HCT116 (cell line): Measurements from ENCODE around the gene ZNF148. TPM values are rescaled to one million over a fixed set of nuclear protein-coding genes. Genes with fewer than 3 reads are reported as not detected.

Source experiments
- ATAC-seq: fragments of 200-7000 bp; cut with Tn5 transposase; 2 replicates; pipeline ENCODE4 v1.9.1; 2020; ENCODE audit warnings: mild to moderate bottlenecking, moderate library complexity
- BruUV-seq: library from RNA; stranded (reverse); fragments of 400-500 nt; replicated peaks from 2 replicates; lab custom pipeline; 2021; lab: Mats Ljungman, UMichigan
- CTCF ChIA-PET: fragments of 300-600 bp; sonication (Branson Sonifier 250); formaldehyde crosslinking; loops from one replicate; lab custom pipeline; 2021; ENCODE audit warnings: antibody characterized with exemption; lab: Charles Lee
- POLR2A ChIA-PET: fragments of 300-600, 350-600 bp; sonication (Branson Sonifier 250); formaldehyde crosslinking; loops from one replicate; lab custom pipeline; 2021; ENCODE audit warnings: antibody characterized with exemption; lab: Charles Lee
- RAD21 ChIA-PET, 2 experiments: fragments of 300-600 bp; sonication (Branson Sonifier 250); formaldehyde crosslinking; loops; one replicate each; lab custom pipeline; 2023; ENCODE audit warnings: low total read pairs in 2 of 2; ENCODE audit not compliant: uncharacterized antibody in 2 of 2, unreplicated experiment in 2 of 2, low non-redundant PET in 1 of 2; lab: Charles Lee
- DNase-seq: peaks from one replicate; pipeline ENCODE4 v3.0.0-alpha.2; 2010; ENCODE audit warnings: low read depth, low spot score
- H2AFZ ChIP-seq: fragments of 200-600 bp; shearing (Covaris generic), sonication (generic); 2 replicates; pipeline ENCODE4 v1.6.1; 2017; ENCODE audit warnings: low read depth, mixed run types, mixed read lengths, antibody characterized with exemption, low read length; ENCODE audit not compliant: poor library complexity, severe bottlenecking
- H3K27ac ChIP-seq: 2 replicates; pipeline ENCODE4 v1.5.1; 2012; ENCODE audit warnings: low read depth, low read length
- H3K27me3 ChIP-seq: fragments of 200-600 bp; sonication (generic); 2 replicates; pipeline ENCODE4 v1.6.1; 2016; ENCODE audit warnings: mixed run types, low read length, mixed read lengths; ENCODE audit not compliant: insufficient read depth
- H3K36me3 ChIP-seq, 2 experiments: fragments of 200-500 bp in 1 of 2; fragments of 200-600 bp in 1 of 2; sonication (Bioruptor generic) in 1 of 2; sonication (generic) in 1 of 2; 2 replicates each; pipeline versions ENCODE4 v1.5.1 to v1.6.1; 2014 to 2016; ENCODE audit warnings: low read length in 2 of 2, inconsistent platforms in 1 of 2, mixed read lengths in 1 of 2, mixed run types in 1 of 2; ENCODE audit not compliant: insufficient read depth in 2 of 2, control insufficient read depth in 1 of 2
- H3K4me1 ChIP-seq, 2 experiments: fragments of 200-600 bp in 1 of 2; sonication (generic) in 1 of 2; 2 replicates each; pipeline versions ENCODE4 v1.5.1 to v1.6.1; 2012 to 2017; ENCODE audit warnings: low read length in 2 of 2, inconsistent platforms in 1 of 2, mild to moderate bottlenecking in 1 of 2, mixed read lengths in 1 of 2, mixed run types in 1 of 2, moderate library complexity in 1 of 2; ENCODE audit not compliant: insufficient read depth in 2 of 2, control insufficient read depth in 1 of 2
- H3K4me2 ChIP-seq: fragments of 200-600 bp; sonication (generic); 2 replicates; pipeline ENCODE4 v1.6.1; 2017; ENCODE audit warnings: mixed run types, low read length, mixed read lengths
- H3K4me3 ChIP-seq, 2 experiments: fragments of 200-600 bp in 1 of 2; sonication (generic) in 1 of 2; replicated peaks in 1 of 2; 2 replicates each; pipeline ENCODE4 v1.5.1; 2011 to 2016; ENCODE audit warnings: low read length in 2 of 2, control low read depth in 1 of 2, low read depth in 1 of 2, mild to moderate bottlenecking in 1 of 2, mixed read lengths in 1 of 2, mixed run types in 1 of 2
- H3K79me2 ChIP-seq: fragments of 200-600 bp; sonication (generic); 2 replicates; pipeline ENCODE4 v1.6.1; 2017; ENCODE audit warnings: mild to moderate bottlenecking, mixed run types, low read length, moderate library complexity, mixed read lengths; ENCODE audit not compliant: insufficient read depth
- H3K9ac ChIP-seq: fragments of 200-600 bp; sonication (generic); 2 replicates; pipeline ENCODE4 v1.6.1; 2016; ENCODE audit warnings: low read length, mixed read lengths
- H3K9me2 ChIP-seq: fragments of 200-600 bp; sonication (generic), shearing (Covaris generic); 2 replicates; pipeline ENCODE4 v1.6.1; 2017; ENCODE audit warnings: mixed run types, mild to moderate bottlenecking, moderate library complexity; ENCODE audit not compliant: insufficient read depth
- H3K9me3 ChIP-seq, 2 experiments: fragments of 200-500 bp in 1 of 2; fragments of 200-600 bp in 1 of 2; sonication (Bioruptor generic) in 1 of 2; sonication (generic) in 1 of 2; 2 replicates each; pipeline ENCODE4 v1.6.1; 2014 to 2017; ENCODE audit warnings: low read length in 2 of 2, mixed read lengths in 2 of 2, inconsistent platforms in 1 of 2, low read depth in 1 of 2, mild to moderate bottlenecking in 1 of 2, mixed run types in 1 of 2, moderate library complexity in 1 of 2; ENCODE audit not compliant: control insufficient read depth in 1 of 2, insufficient read depth in 1 of 2
- H4K20me1 ChIP-seq: fragments of 200-600 bp; sonication (generic), shearing (Covaris generic); 2 replicates; pipeline ENCODE4 v1.6.1; 2017; ENCODE audit warnings: mixed run types, mild to moderate bottlenecking, moderate library complexity; ENCODE audit not compliant: insufficient read depth
- CBX3 ChIP-seq: IDR thresholded peaks from 2 replicates; pipeline ENCODE4 v1.6.1; 2012; ENCODE audit warnings: low read depth
- CTCF ChIP-seq, 3 experiments: fragments of 200-600 bp in 1 of 3; sonication (generic) in 1 of 3; IDR thresholded peaks in 2 of 3; conservative IDR thresholded peaks in 1 of 3; 2 replicates each; pipeline ENCODE4 v1.5.1; 2012 to 2017; ENCODE audit warnings: low read depth in 2 of 3, low read length in 2 of 3, antibody characterized with exemption in 1 of 3, borderline replicate concordance in 1 of 3, control low read depth in 1 of 3, mild to moderate bottlenecking in 1 of 3, mixed read lengths in 1 of 3, mixed run types in 1 of 3, moderate library complexity in 1 of 3; ENCODE audit not compliant: insufficient read depth in 1 of 3
- EZH2 ChIP-seq: fragments of 200-600 bp; sonication (generic); IDR thresholded peaks from 2 replicates; pipeline ENCODE4 v1.6.1; 2017; ENCODE audit warnings: antibody characterized with exemption, mixed run types
- EZH2phosphoT487 ChIP-seq: fragments of 200-600 bp; IDR thresholded peaks from 2 replicates; pipeline ENCODE4 v1.6.1; 2018; ENCODE audit warnings: antibody characterized with exemption, borderline replicate concordance
- FOSL1 ChIP-seq: IDR thresholded peaks from 2 replicates; pipeline ENCODE4 v1.6.1; 2012; ENCODE audit warnings: low read depth
- POLR2AphosphoS5 ChIP-seq: IDR thresholded peaks from 2 replicates; pipeline ENCODE4 v1.6.1; 2011; ENCODE audit warnings: mild to moderate bottlenecking, low read depth, low read length, moderate library complexity
- RAD21 ChIP-seq: IDR thresholded peaks from 2 replicates; pipeline ENCODE4 v1.6.1; 2012; ENCODE audit warnings: low read depth, mild to moderate bottlenecking
- REST ChIP-seq: IDR thresholded peaks from 2 replicates; pipeline ENCODE4 v1.6.1; 2012; ENCODE audit warnings: low read depth
- TCF7L2 ChIP-seq: IDR thresholded peaks from 2 replicates; pipeline ENCODE4 v1.7.0; 2011; ENCODE audit warnings: borderline replicate concordance, inconsistent platforms; ENCODE audit not compliant: insufficient read depth, insufficient read length; ENCODE audit errors: extremely low read depth
- YY1 ChIP-seq: IDR thresholded peaks from 2 replicates; pipeline ENCODE4 v1.6.1; 2011; ENCODE audit warnings: low read length, low read depth, moderate library complexity, mild to moderate bottlenecking; ENCODE audit not compliant: insufficient replicate concordance; ENCODE audit errors: extremely low read depth
- ZBTB33 ChIP-seq: IDR thresholded peaks from 2 replicates; pipeline ENCODE4 v1.6.1; 2011; ENCODE audit warnings: mild to moderate bottlenecking, low read length, moderate library complexity; ENCODE audit not compliant: insufficient replicate concordance; ENCODE audit errors: extremely low read depth
- ZNF274 ChIP-seq: fragments of 200-500 bp; sonication (Bioruptor generic); IDR thresholded peaks from 2 replicates; pipeline ENCODE4 v1.6.1; 2014; ENCODE audit warnings: mild to moderate bottlenecking, low read depth, low read length, inconsistent platforms
- intact Hi-C: fragments of 100-400 bp; cut with micrococcal nuclease; formaldehyde crosslinking; loops from 2 replicates; pipeline ENCODE4 v1.10.0; 2022
- total RNA-seq: library from RNA; stranded (reverse); gene quantifications from one replicate; pipeline ENCODE4 v1.2.1, GENCODE V29; 2021; ENCODE audit not compliant: unreplicated experiment

The ZNF148 gene
- total RNA-seq, 1 experiment from 2014 or later = 35.0 TPM

DNA sequence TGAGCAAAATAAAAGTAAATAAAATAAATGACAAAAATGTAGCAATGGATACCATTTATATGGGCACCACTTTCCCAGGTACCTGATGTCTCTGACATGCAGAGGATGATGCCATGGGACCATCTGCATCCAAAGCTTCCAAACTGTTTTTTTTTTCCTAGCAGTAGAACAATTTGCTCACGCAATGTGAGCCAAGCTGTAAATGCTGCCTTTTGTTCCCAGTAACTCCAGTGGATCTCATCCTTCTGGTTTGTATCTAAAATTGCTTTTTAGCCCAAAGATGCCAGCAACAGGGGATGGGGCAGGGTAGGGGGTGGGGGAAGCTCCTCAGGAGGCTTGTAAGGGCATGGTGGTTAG, 195.3 kb downstream of the ZNF148 start:
- H2AFZ ChIP-seq = no peak overlapping the region
- H3K27me3 ChIP-seq = no peaks in the 10 kb centered on the region
- no peaks in the 10 kb centered on the region for H3K9me3 ChIP-seq
- no peaks in the 10 kb centered on the region for H3K4me1 ChIP-seq
- ATAC-seq (no peak), DNase-seq (no peak)
- no peaks in the 10 kb centered on the region for H3K9me2 ChIP-seq
- no peaks in the 10 kb centered on the region for H4K20me1 ChIP-seq
- no peak overlapping the region for H3K27ac ChIP-seq
- H3K79me2 ChIP-seq = no peaks in the 10 kb centered on the region
- H3K36me3 ChIP-seq = peaks cover 0 to 13% of the 10 kb centered on the region in 2 experiments; a peak in 2 of 4 replicates
- TF ChIP-seq CTCF (IDR thresholded peaks at IDR 0.05 in 2 of 3, conservative IDR thresholded peaks at IDR 0.05 in 1 of 3; ENCODE audit: borderline replicate concordance in 1 of 3, insufficient read depth in 1 of 3, low read depth in 2 of 3, low read length in 2 of 3) (no peak), FOSL1 (no peak), CBX3 (no peak), REST (no peak), YY1 (no peak), TCF7L2 (no peak), ZBTB33 (no peak), RAD21 (no peak), EZH2phosphoT487 (no peak), ZNF274 (no peak), POLR2AphosphoS5 (no peak), EZH2 (no peak)
- ChIA-PET POLR2A (no interaction called here), RAD21 (no interaction called here), CTCF (no interaction called here)
- BruUV-seq = no TSS peak
- no peak overlapping the region for H3K4me2 ChIP-seq
- H3K9ac ChIP-seq = no peak overlapping the region
- intact Hi-C loops = no loop called here
- H3K4me3 ChIP-seq = no peak overlapping the region
